Stimulated activated CD8-positive, alpha-beta memory T cell treated with anti-CD3 and anti-CD28 coated beads, Interleukin-4, amount 100 ng/mL, for 48 hours (primary cell): ENCODE measurements around the gene SBF2.

ENCODE experiments used
- DNase-seq: peaks from one replicate; pipeline ENCODE4 v3.0.0-alpha.2; 2020

The SBF2 gene

GRCh38 chr11:10317151-10317755, 23.2 kb upstream of the SBF2 start:
- DNase-seq, result no peak

GRCh38 chr11:10315083-10315482, 21.1 kb upstream of the SBF2 start:
- no peak for DNase-seq

GRCh38 chr11:10314199-10315072, 20.4 kb upstream of the SBF2 start:
- DNase-seq, result no peak

- no peak for DNase-seq
Measured at GRCh38 chr11:10311802-10312201, 17.8 kb upstream of the SBF2 start.

- DNase-seq, result no peak
Measured at GRCh38 chr11:10310301-10310841, 16.4 kb upstream of the SBF2 start.

DNA sequence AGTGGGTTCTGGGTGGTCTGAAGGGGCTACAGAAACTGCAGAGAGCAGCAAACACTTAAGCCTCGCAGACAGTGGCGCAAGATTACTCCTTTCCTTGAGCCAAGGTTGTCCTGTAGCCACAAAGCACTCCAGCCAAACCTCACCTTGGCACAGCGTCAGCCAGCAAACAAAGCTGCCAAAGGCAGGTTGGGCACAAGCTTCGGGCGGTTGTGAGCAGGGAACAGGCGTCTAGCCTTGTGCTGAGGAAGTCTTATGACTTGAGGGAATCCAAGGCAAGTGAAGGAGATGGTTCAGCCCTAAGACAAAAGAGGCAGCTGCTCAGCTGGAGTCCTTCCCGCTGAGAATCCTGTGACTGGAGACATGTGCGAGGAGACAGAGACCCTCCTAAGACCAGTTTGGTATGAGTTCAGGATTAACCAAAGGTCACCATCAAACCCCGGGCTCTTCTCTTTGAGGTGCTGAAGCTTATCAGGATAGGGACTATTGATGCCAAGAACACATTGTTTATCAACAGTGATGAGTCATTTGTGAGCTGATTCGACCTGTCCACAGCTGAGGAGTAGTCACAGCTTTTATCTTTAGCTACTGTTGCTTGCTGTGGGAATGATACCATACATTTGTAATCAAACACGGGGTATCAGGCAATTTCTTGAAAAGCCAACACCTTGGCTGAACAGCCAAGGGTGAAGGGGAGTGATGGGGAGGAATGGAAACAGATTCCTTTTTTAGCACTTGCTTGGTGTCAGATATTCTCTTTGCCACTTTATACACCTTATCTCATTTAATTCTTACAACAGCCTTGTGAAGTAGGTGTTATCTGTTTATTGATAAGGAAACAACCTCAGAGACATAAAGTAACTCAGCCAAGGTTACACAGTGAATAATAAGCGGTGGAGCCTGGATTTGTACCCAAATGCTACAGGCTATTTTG, 15.4 kb upstream of the SBF2 start:
- DNase-seq, result no peak

GRCh38 chr11:10308201-10308954, 14.4 kb upstream of the SBF2 start:
- DNase-seq, result no peak

- DNase-seq, result peak; percentile 89
Measured at GRCh38 chr11:10307400-10308200, 13.6 kb upstream of the SBF2 start.

GRCh38 chr11:10307022-10307399, 13.0 kb upstream of the SBF2 start:
- DNase-seq, result no peak

GRCh38 chr11:10305964-10306918, 12.2 kb upstream of the SBF2 start:
- peak; percentile 40 for DNase-seq

DNA sequence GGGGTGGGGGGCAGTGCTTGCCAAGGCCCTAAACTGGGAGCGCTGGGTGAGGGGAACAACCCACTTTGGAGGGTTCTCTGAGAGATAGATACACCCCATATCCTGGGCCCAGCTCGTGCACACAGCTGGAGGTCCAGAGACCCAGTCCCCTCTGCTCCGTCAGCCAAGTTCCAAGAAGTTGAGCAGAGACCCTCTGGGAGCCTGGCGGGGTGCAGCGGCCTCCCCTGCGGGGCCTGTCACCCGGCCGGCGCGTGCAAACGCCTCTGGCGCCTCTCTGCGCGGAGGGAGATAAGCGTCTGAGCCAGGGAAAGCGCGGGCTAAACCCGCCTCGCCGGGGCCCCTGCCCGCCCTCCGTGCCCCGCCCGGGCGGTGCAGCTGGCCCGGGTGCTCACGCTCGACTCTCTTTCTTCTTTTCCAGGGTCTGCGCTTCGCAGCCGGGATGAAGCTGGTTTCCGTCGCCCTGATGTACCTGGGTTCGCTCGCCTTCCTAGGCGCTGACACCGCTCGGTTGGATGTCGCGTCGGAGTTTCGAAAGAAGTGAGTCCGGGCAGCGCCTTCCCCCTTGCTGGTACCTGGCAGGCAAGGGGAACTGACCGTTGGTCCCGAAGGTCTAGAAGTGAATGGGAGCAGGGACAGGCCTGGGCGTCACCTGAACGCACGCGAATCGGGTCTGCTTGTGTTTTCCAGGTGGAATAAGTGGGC, 11.4 kb upstream of the SBF2 start:
- peak; percentile 47 for DNase-seq

- DNase-seq, result peak; percentile 62
Measured at GRCh38 chr11:10304495-10305261, 10.7 kb upstream of the SBF2 start, which contains the start of gene ADM. Gene ADM, plus strand, starts transcription at chr11:10305073. Its CDS starts 628 bp downstream, at chr11:10305701.

- DNase-seq, result peak; percentile 45
Measured at GRCh38 chr11:10303558-10304363, 9.7 kb upstream of the SBF2 start.

GRCh38 chr11:10302744-10303557, 8.9 kb upstream of the SBF2 start:
- DNase-seq, result peak; percentile 71

DNA sequence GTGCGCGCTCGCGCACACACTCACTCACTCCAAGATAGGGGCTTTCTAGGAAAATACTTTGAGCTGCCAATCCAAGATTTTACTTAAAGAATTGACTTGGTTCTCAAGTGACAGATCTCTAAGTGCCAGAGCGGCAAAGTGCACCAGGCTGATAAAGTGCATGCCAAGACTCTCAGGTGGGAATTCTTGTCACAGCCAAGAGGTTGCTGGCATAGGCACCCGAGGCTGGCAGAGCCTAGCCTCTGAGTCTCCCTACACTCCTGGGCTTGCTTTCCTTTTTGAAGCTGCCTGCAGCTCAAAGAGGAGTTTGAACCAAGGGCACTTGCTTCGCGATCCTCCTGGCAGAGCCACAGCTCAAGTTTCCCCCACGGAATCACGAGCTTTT, 8.3 kb upstream of the SBF2 start:
- no peak for DNase-seq

DNA sequence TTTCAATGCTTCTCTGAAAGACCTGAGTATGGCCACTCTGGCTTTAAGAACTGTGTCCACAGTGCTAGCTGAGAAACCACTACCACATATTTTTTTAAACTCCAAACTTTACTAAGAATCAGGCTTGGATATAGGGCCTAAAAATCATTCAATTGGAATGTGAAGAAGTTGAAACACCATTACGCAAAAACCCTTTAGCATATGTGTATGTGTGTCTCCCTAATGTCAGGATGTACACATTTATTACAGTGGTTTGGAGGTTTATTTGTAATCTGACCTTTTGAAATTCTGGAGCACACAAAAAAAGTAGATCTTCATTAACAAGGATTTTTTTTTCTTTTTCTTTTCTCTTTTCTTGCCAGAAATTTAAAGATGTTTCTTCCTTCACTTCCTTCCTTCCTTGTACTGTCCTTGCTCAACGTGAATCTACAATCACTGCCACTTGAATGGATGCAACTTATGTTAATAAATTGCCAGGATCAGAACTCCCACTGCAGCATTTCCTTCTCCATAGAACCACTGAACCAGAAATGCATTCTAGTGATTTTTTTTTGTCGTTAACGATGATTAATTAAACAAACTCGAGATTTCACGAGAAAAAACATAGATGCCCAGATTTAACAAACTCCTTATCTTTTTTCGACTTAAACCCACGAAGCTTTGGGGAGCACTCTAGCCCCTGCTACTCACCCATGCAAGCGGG, 7.8 kb upstream of the SBF2 start:
- DNase-seq, result no peak
